Ascending aorta (tissue), 2 donors: ENCODE results near the gene FUT4. TPM values are rescaled to one million over a fixed set of nuclear protein-coding genes. Genes with fewer than 3 reads are reported as not detected.
A peak's percentile ranks its signal among the peaks of the same experiment; 100 is the strongest.

Experiments used
- DNase-seq, 2 donors: peaks; one replicate each; pipeline ENCODE4 v3.0.0-alpha.2; 2019; ENCODE audit warnings: low spot score in 2 of 2
- H3K27ac ChIP-seq, 2 donors: fragments of 200-600 bp; sonication (generic); one replicate each; pipeline ENCODE4 v1.5.1; 2016 to 2017; ENCODE audit warnings: mild to moderate bottlenecking in 1 of 2
- H3K27me3 ChIP-seq: fragments of 200-600 bp; sonication (generic); one replicate; pipeline ENCODE4 v1.5.1; 2017
- H3K36me3 ChIP-seq, 2 donors: fragments of 200-600 bp; sonication (generic); one replicate each; pipeline ENCODE4 v1.5.1; 2016
- H3K4me1 ChIP-seq, 2 donors: fragments of 200-600 bp; sonication (generic); one replicate each; pipeline ENCODE4 v1.5.1; 2016 to 2017; ENCODE audit warnings: mild to moderate bottlenecking in 1 of 2
- H3K4me3 ChIP-seq, 2 donors: fragments of 200-600 bp; sonication (generic); one replicate each; pipeline ENCODE4 v1.5.1; 2016 to 2017; ENCODE audit warnings: mild to moderate bottlenecking in 1 of 2
- H3K9me3 ChIP-seq, 2 donors: fragments of 200-600 bp; sonication (generic); one replicate each; pipeline ENCODE4 v1.5.1; 2016
- CTCF ChIP-seq, 3 experiments: fragments of 200-600 bp in 2 of 3; fragments of 450-650 bp in 1 of 3; sonication (generic) in 2 of 3; IDR thresholded peaks; one replicate each; pipeline ENCODE4 v1.5.1; 2016 to 2019; ENCODE audit warnings: antibody characterized with exemption in 3 of 3, mild to moderate bottlenecking in 1 of 3, moderate library complexity in 1 of 3
- intact Hi-C: fragments of 100-400 bp; cut with DNase I; formaldehyde crosslinking; loops from one replicate; pipeline ENCODE4 v1.15.1; 2023
- total RNA-seq: library from RNA; depleted of rRNA; stranded (reverse); fragments of >200 nt; gene quantifications from one replicate; pipeline ENCODE4 v1.1.0, GENCODE V29; 2016

FUT4 gene
- total RNA-seq, 1 donor from 2014 or later = 3.2 TPM

GRCh38 chr11:94526645-94527438, 16.9 kb upstream of the FUT4 start:
- no peaks in the 10 kb centered on the region for H3K27me3 ChIP-seq
- no peaks in the 10 kb centered on the region for H3K36me3 ChIP-seq
- no peak for TF ChIP-seq CTCF (IDR thresholded peaks at IDR 0.05)
- H3K4me1 ChIP-seq = no peaks in the 10 kb centered on the region
- H3K4me3 ChIP-seq = no peak overlapping the region
- no peaks in the 10 kb centered on the region for H3K9me3 ChIP-seq
- H3K27ac ChIP-seq = no peak overlapping the region
- intact Hi-C loops = no loop called here
- no peak for DNase-seq

- intact Hi-C loops = no loop called here
- Histone ChIP-seq H3K9me3 (no peaks in the 10 kb centered on the region), H3K27me3 (no peaks in the 10 kb centered on the region), H3K4me3 (no peak overlapping the region), H3K36me3 (no peaks in the 10 kb centered on the region), H3K4me1 (peaks cover 0 to 5% of the 10 kb centered on the region in 2 donors), H3K27ac (no peak overlapping the region)
- no peak for TF ChIP-seq CTCF (IDR thresholded peaks at IDR 0.05)
- no peak for DNase-seq
These were observed 15.2 kb upstream of the FUT4 start for GRCh38 chr11:94528551-94528950.

GRCh38 chr11:94532211-94532610, 11.5 kb upstream of the FUT4 start:
- intact Hi-C loops = no loop called here

GRCh38 chr11:94533206-94533605, 10.5 kb upstream of the FUT4 start:
- H3K36me3 ChIP-seq = no peaks in the 10 kb centered on the region
- peak overlapping the region; percentile 27 to 39 for H3K4me3 ChIP-seq
- TF ChIP-seq CTCF (IDR thresholded peaks at IDR 0.05) = no peak
- DNase-seq = no peak
- peak overlapping the region; percentile 77 to 80 for H3K27ac ChIP-seq
- intact Hi-C loops = no loop called here
- H3K4me1 ChIP-seq = peaks cover 0 to 39% of the 10 kb centered on the region in 2 donors
- H3K9me3 ChIP-seq = no peaks in the 10 kb centered on the region
- no peaks in the 10 kb centered on the region for H3K27me3 ChIP-seq

More at GRCh38 chr11:94532211-94532610, 11.5 kb upstream of the FUT4 start:
- Histone ChIP-seq H3K36me3 (no peaks in the 10 kb centered on the region), H3K9me3 (no peaks in the 10 kb centered on the region), H3K4me1 (peaks cover 0 to 33% of the 10 kb centered on the region in 2 donors), H3K4me3 (no peak overlapping the region), H3K27ac (peak overlapping the region; percentile 26 to 77), H3K27me3 (no peaks in the 10 kb centered on the region)
- no peak for TF ChIP-seq CTCF (IDR thresholded peaks at IDR 0.05)
- DNase-seq = no peak

- Histone ChIP-seq H3K4me3 (peak overlapping the region; percentile 27 to 39), H3K9me3 (no peaks in the 10 kb centered on the region), H3K27ac (peak overlapping the region; percentile 77 to 80), H3K4me1 (peaks cover 0 to 39% of the 10 kb centered on the region in 2 donors), H3K27me3 (no peaks in the 10 kb centered on the region), H3K36me3 (no peaks in the 10 kb centered on the region)
- no peak for DNase-seq
- intact Hi-C loops = no loop called here
- no peak for TF ChIP-seq CTCF (IDR thresholded peaks at IDR 0.05)
These were observed 9.8 kb upstream of the FUT4 start for GRCh38 chr11:94533696-94534630.
